HG03095 (cell line): ENCODE measurements around the gene KIF5B.
"Not testable (repeated sequence)": the region's sequence is repeated elsewhere in the genome, so short reads cannot be mapped to it uniquely, and the experiment has no call there.

Experiments used
- ATAC-seq: cut with Tn5 transposase; IDR thresholded peaks from one replicate; pipeline ENCODE4 v1.9.1; 2021; ENCODE audit warnings: moderate library complexity; ENCODE audit not compliant: unreplicated experiment

The KIF5B gene

GRCh38 chr10:32056136-32057035 is at the start of gene KIF5B:
Gene KIF5B (minus strand): TSS chr10:32056425. CDS start chr10:32055973, 452 bp downstream.
- peak; percentile 81 for ATAC-seq

GRCh38 chr10:32105782-32106382 is 49.7 kb upstream of the KIF5B start:
- ATAC-seq = no peak

- no peak for ATAC-seq
These were observed 48.6 kb upstream of the KIF5B start for GRCh38 chr10:32104622-32105509.

- no peak for ATAC-seq
These were observed 48.0 kb upstream of the KIF5B start for GRCh38 chr10:32104181-32104580.

- ATAC-seq = no peak
These were observed 47.5 kb upstream of the KIF5B start for GRCh38 chr10:32103721-32104120.

GRCh38 chr10:32098566-32099259 is 42.5 kb upstream of the KIF5B start:
- ATAC-seq = not testable (repeated sequence)

GRCh38 chr10:32095116-32095733 is 39.0 kb upstream of the KIF5B start:
- no peak for ATAC-seq

- ATAC-seq = no peak
These were observed 37.4 kb upstream of the KIF5B start for GRCh38 chr10:32093650-32094049.

GRCh38 chr10:32091046-32091445 is 34.8 kb upstream of the KIF5B start:
- ATAC-seq = no peak

GRCh38 chr10:32084185-32084851 is 28.1 kb upstream of the KIF5B start:
- no peak for ATAC-seq

GRCh38 chr10:32077896-32078485 is 21.8 kb upstream of the KIF5B start:
- no peak for ATAC-seq

GRCh38 chr10:32073659-32074058 is 17.4 kb upstream of the KIF5B start:
- no peak for ATAC-seq

- ATAC-seq = no peak
These were observed 16.9 kb upstream of the KIF5B start for GRCh38 chr10:32073128-32073527.

GRCh38 chr10:32072025-32072800 is 16.0 kb upstream of the KIF5B start:
- ATAC-seq = no peak

GRCh38 chr10:32070645-32071044 is 14.4 kb upstream of the KIF5B start:
- no peak for ATAC-seq

GRCh38 chr10:32068569-32068968 is 12.3 kb upstream of the KIF5B start:
- no peak for ATAC-seq

GRCh38 chr10:32067931-32068330 is 11.7 kb upstream of the KIF5B start:
- not testable (repeated sequence) for ATAC-seq

GRCh38 chr10:32065856-32066255 is 9.6 kb upstream of the KIF5B start:
- ATAC-seq = no peak

- ATAC-seq = no peak
These were observed 5.2 kb upstream of the KIF5B start for GRCh38 chr10:32061440-32061839.
